ENCODE results near the gene TULP1. TPM values are rescaled to one million over a fixed set of nuclear protein-coding genes. Genes with fewer than 3 reads are reported as not detected.
A peak's percentile ranks its signal among the peaks of the same experiment; 100 is the strongest.
"Not testable (repeated sequence)": the region's sequence is repeated elsewhere in the genome, so short reads cannot be mapped to it uniquely, and the experiment has no call there.

Gene TULP1
- total and polyA plus RNA-seq, 4 donors, result 0.05 to 2.6 (median 0.26) TPM; not detected in 1

DNA sequence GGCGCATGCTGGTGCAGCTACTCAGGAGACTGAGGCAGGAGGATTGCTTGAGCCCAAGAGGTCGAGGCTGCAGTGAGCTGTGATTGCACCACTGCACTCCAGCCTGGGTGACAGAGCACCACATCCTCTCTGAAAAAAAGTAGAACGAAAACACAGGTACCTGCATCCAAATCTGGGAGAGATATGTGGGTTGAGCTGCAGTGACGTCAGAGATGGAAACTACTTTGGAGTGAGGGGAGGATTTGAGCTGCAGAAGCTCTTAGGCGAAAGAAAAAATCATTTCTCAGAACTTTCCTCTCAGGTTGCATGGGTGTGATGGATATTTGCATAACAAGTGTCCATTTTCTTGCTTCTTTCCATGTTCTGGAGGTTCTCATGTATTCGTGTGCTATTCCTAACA, 4.0 kb upstream of the TULP1 start:
- TF ChIP-seq, protein P1, sequence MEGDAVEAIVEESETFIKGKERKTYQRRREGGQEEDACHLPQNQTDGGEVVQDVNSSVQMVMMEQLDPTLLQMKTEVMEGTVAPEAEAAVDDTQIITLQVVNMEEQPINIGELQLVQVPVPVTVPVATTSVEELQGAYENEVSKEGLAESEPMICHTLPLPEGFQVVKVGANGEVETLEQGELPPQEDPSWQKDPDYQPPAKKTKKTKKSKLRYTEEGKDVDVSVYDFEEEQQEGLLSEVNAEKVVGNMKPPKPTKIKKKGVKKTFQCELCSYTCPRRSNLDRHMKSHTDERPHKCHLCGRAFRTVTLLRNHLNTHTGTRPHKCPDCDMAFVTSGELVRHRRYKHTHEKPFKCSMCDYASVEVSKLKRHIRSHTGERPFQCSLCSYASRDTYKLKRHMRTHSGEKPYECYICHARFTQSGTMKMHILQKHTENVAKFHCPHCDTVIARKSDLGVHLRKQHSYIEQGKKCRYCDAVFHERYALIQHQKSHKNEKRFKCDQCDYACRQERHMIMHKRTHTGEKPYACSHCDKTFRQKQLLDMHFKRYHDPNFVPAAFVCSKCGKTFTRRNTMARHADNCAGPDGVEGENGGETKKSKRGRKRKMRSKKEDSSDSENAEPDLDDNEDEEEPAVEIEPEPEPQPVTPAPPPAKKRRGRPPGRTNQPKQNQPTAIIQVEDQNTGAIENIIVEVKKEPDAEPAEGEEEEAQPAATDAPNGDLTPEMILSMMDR (IDR thresholded peaks at IDR 0.05; ENCODE audit: control extremely low read depth, extremely low read depth), result no peak

DNA sequence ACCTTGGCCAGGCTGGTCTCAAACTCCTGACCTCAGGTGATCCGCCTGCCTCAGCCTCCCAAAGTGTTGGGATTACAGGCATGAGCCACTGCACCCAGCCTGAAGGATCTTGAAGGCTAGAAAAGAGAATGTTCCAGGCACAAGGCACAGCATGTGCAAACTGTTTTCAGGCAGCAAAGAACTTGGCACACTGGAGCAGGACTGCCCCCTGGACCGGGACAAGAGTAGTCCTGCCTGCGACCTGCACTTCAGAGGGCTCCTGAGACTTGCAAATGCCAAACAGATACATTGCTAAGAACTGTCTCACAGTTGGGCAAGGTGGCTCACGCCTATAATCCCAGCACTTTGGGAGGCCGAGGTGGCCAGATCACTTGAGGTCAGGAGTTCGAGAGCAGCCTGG, 3.2 kb upstream of the TULP1 start:
- WGBS, 2 donors, result 84 to 87% methylated on average over 6 of the region's 6 CpGs
- not testable (repeated sequence) for H3K9ac ChIP-seq (ENCODE audit: insufficient read depth in 1 of 2, low read length in 2 of 2); ATAC-seq (ENCODE audit: insufficient read depth, low FRiP score); H3K9me3 ChIP-seq (ENCODE audit: control insufficient read depth in 4 of 4, insufficient read depth in 3 of 4, low read length in 3 of 4); H3K27me3 ChIP-seq (ENCODE audit: control insufficient read depth in 3 of 3, insufficient read depth in 3 of 3, low read length in 2 of 3); DNase-seq; H3K36me3 ChIP-seq (ENCODE audit: control insufficient read depth in 4 of 4, insufficient read depth in 4 of 4, low read length in 4 of 4); H3K4me3 ChIP-seq; H3K27ac ChIP-seq (ENCODE audit: low read depth in 1 of 2, low read length in 1 of 2)
- peaks cover 0 to 12% (median 0%) of the 10 kb centered on the region in 5 donors for H3K4me1 ChIP-seq (ENCODE audit: control insufficient read depth in 5 of 5, insufficient read depth in 5 of 5, low read length in 5 of 5)

More for the DNA sequence above, 4.0 kb upstream of the TULP1 start:
- Histone ChIP-seq H3K4me3 (no peak overlapping the region), H3K27ac (ENCODE audit: low read depth in 1 of 2, low read length in 1 of 2) (no peak overlapping the region), H3K27me3 (ENCODE audit: control insufficient read depth in 3 of 3, insufficient read depth in 3 of 3, low read length in 2 of 3) (no peaks in the 10 kb centered on the region), H3K4me1 (ENCODE audit: control insufficient read depth in 5 of 5, insufficient read depth in 5 of 5, low read length in 5 of 5) (peaks cover 0 to 4% (median 0%) of the 10 kb centered on the region in 5 donors), H3K9me3 (ENCODE audit: control insufficient read depth in 4 of 4, insufficient read depth in 3 of 4, low read length in 3 of 4) (no peaks in the 10 kb centered on the region), H3K9ac (ENCODE audit: insufficient read depth in 1 of 2, low read length in 2 of 2) (no peak overlapping the region), H3K36me3 (ENCODE audit: control insufficient read depth in 4 of 4, insufficient read depth in 4 of 4, low read length in 4 of 4) (no peaks in the 10 kb centered on the region)
- DNase-seq (no peak), ATAC-seq (ENCODE audit: insufficient read depth, low FRiP score) (no peak)
- 60 to 61% methylated on average over 6 of the region's 6 CpGs for WGBS, 2 donors

DNA sequence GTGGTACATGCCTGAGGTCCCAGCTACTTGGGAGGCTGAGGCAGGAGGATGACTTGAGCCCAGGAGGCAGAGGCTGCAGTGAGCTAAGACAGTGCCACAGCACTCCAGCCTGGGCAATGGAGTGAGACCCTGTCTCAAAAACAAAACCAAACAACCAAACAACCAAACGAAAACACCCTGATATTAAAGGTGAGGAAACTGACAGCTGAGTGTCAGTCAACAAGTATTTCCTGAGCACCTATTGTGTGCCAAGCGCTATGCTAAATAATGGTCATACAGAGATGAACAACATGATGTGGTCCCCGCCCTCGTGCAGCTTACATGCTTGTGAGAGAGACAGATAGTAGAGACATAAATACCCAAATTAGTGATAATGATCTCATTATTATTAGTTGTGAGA, 1.9 kb upstream of the TULP1 start:
- H3K9ac ChIP-seq (ENCODE audit: insufficient read depth in 1 of 2, low read length in 2 of 2), result no peak overlapping the region
- no peaks in the 10 kb centered on the region for H3K27me3 ChIP-seq (ENCODE audit: control insufficient read depth in 3 of 3, insufficient read depth in 3 of 3, low read length in 2 of 3)
- H3K4me3 ChIP-seq, result no peak overlapping the region
- ATAC-seq (ENCODE audit: insufficient read depth, low FRiP score) (no peak), DNase-seq (no peak)
- H3K4me1 ChIP-seq (ENCODE audit: control insufficient read depth in 5 of 5, insufficient read depth in 5 of 5, low read length in 5 of 5), result peaks cover 0 to 16% (median 0%) of the 10 kb centered on the region in 5 donors
- H3K36me3 ChIP-seq (ENCODE audit: control insufficient read depth in 4 of 4, insufficient read depth in 4 of 4, low read length in 4 of 4), result no peaks in the 10 kb centered on the region
- no peaks in the 10 kb centered on the region for H3K9me3 ChIP-seq (ENCODE audit: control insufficient read depth in 4 of 4, insufficient read depth in 3 of 4, low read length in 3 of 4)
- WGBS, 2 donors, result 74 to 77% methylated on average over 4 of the region's 4 CpGs
- H3K27ac ChIP-seq (ENCODE audit: low read depth in 1 of 2, low read length in 1 of 2), result no peak overlapping the region
- TF ChIP-seq, protein P1 (IDR thresholded peaks at IDR 0.05; ENCODE audit: control extremely low read depth, extremely low read depth), result no peak

DNA sequence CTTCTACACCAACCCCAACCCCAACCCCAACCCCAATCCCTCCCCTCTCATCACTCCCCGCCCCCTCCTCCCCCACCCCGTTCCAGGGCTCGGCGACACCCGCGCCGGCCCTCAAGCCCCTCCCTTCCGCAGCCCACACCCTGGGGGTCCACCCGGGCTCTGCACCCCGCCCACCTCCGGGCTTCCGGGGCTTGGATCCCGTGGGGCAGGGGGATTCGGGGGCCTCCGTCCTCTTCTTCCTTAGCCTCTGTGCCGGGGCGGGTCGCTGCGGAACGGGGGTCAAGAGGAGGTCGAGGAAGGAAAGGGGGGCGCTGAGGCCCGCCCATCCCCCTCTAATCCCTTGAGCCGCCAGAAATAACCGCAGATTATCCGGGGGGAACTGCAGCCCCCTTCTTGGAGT, 690 bp downstream of the TULP1 start:
- WGBS, 2 donors, result 12 to 15% methylated on average over 14 to 26 of the region's 26 CpGs

More for the DNA sequence above, 690 bp downstream of the TULP1 start:
- no peak overlapping the region for H3K9ac ChIP-seq (ENCODE audit: insufficient read depth in 1 of 2, low read length in 2 of 2)
- no peaks in the 10 kb centered on the region for H3K27me3 ChIP-seq (ENCODE audit: control insufficient read depth in 3 of 3, insufficient read depth in 3 of 3, low read length in 2 of 3)
- H3K4me1 ChIP-seq (ENCODE audit: control insufficient read depth in 5 of 5, insufficient read depth in 5 of 5, low read length in 5 of 5), result peaks cover 0 to 16% (median 3%) of the 10 kb centered on the region in 5 donors
- H3K4me3 ChIP-seq, result no peak overlapping the region
- DNase-seq (peak; percentile 23 to 59 (median 56)), ATAC-seq (ENCODE audit: insufficient read depth, low FRiP score) (no peak)
- TF ChIP-seq, protein P1 (IDR thresholded peaks at IDR 0.05; ENCODE audit: control extremely low read depth, extremely low read depth), result no peak
- no peaks in the 10 kb centered on the region for H3K36me3 ChIP-seq (ENCODE audit: control insufficient read depth in 4 of 4, insufficient read depth in 4 of 4, low read length in 4 of 4)
- no peaks in the 10 kb centered on the region for H3K9me3 ChIP-seq (ENCODE audit: control insufficient read depth in 4 of 4, insufficient read depth in 3 of 4, low read length in 3 of 4)
- H3K27ac ChIP-seq (ENCODE audit: low read depth in 1 of 2, low read length in 1 of 2), result no peak overlapping the region
